G401.6 (cell line): ENCODE data around the gene ZC3H14.

ENCODE experiments used
- FAIRE-seq: peaks from 2 replicates; lab custom pipeline; 2012; peaks lifted over from hg19 to GRCh38; lab: Jason Lieb, UNC

The ZC3H14 gene

DNA sequence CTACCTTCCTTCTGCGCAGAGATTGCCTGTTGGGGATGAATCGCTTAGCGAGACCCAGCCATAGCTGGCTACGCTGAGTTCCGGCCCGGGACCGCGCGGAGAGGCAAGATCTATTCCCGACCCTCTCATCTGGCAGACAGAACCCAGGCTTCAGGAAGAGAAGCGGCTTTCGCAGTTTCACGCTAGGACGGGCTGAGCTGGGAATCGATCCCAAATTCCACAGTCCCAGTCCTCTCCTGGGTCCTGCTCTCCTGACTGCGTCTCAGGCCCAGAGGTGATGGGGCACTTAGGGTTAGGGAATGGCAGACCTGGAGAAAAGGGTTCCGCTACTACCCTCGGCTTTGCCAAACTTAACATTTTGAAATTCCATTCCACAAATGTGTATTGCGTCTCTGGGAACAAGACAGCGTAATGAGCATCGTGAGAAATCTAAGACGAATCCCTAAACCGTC is 10.8 kb upstream of the ZC3H14 start:
- no peak for FAIRE-seq

DNA sequence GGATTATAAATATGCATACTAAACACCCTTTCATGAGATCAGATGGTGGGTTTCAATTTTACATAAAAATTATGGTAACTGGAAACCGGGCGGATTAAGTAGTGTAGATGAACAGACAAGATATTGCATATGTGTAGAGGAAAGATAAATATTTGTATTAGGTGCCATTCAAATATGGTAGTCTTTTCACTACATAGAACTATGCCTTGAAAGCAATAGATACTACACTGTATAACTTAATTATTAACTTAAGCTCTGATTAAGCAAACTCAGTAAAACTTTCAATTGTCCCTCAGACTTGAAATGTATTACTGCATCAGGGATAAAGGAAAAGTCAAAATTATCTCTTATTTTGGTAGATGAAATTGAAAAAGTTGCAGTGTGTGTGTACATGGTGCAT is 10.0 kb upstream of the ZC3H14 start:
- FAIRE-seq = no peak

DNA sequence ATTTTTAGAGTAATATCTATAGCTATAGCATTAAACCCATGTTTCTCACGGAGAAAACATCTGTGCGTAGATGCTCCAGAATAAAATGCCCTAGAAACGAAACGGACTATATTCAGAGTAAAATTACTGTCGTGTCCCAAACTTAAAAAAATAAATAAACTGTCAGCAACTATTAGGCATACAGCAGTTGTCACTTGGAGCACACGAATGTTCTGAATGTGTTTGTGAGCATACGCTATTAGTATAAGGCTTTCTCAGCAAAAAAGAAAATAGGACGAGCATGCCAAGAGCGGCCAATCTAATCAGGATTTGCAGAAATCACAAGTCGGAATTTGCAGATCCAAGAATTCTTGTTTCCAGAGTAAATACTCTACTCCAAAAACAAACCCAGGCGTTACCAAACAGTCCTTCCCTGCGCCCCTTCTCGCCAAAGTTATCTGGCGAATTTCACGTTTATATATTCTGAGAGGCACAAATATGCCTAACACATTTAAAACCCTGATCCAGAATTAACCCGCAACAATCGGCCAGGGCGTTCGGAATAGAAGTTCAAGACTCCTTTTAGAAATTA is 8.9 kb upstream of the ZC3H14 start:
- FAIRE-seq = no peak

DNA sequence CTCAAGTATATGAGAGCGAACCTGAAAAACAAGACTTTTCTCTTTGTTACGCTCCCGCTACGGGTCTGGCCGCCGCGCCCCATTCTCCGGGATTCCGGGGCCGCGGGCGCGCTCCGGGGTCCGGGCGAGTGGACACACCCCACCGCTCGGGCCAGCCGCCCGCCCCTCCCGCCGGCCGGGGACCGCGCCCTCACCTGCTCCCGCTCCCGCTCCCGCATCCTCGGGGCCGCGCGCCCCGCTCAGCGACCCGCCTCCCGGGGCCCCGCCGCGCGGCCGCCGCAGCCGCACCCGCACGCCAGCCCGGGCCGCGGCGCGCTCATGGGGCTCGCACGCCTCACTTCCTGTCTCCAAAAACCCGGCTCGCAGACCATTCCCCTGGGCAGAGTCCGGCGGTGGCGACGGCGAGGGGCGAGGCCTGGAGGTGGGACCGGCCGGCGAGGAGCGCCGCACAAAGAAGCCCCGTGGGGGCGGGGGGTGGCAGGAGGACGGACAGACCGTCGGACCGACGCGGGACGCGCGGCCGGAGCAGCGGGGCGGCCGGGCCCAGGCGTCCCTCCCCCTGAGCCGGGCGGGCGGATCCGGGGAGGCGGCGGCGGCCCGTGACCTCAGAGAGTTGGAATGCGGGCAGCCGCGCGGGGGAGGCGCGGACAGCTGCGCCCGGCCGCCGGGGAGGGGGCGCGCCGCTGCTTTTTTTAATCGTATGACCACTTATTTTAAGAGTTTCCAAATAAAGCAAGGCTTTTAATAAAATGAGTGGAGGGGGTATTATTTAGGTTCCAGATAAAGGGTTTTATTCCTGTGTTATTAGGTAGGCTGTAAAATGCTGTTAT is 8.2 kb upstream of the ZC3H14 start, which contains the start of gene PTPN21:
Gene PTPN21 (minus strand): TSS at position 551 of the 830 bp plus-strand sequence. CDS start 4,590 bp downstream, outside the sequence.
- FAIRE-seq = no peak

DNA sequence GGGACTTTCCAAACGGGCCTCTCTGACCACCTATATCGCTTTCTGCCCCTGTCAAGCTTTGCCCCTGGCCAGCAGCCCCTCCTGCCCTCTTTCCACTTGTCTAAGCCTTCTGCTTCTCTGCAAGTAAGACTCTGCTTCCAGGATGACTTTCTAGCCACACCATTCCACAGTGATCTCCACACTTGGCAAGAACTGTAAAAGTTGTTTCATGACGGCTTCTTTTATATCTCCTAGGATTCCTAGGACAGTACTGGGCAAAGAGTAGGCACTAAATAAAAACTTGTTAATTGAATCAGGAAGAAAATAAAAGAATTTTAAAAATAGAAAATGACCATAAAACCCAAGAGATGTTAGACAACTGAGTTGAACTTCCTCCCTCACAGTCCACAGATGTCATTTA is 6.3 kb upstream of the ZC3H14 start:
- no peak for FAIRE-seq

DNA sequence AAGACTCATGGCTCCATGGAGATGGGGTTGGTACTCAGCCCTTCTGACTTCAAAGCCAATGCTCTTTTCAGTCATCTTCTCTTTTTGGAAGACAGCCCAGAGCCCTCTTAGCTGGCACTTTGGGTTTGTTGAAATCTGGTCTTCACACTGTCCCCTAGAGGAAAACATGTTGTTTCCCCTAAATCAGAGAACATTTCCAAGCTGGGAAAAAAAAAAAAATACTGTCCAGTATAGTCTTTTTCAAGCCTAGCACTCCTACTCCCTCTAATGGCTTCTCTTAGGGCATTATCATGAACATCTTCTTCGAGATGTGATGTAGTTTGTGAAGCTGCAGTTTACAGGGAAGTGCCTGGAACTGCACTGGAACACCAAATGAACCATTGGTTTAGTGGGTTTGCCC is 3.0 kb upstream of the ZC3H14 start:
- peak; percentile 69 for FAIRE-seq

DNA sequence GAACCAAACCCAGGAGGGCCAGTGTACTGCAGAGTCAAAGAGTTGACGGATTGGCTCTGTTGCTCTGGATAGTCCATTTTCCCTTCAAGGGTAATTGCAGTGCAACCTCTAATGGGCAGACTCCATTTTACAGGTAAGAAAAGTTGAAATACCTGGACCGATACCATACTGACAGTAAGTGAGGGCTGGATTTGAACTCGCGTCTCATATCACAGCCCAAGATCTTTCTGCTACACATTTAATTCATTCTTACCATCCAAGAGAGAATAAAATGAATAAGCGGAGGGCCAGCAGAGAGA is 356 bp upstream of the ZC3H14 start:
- FAIRE-seq = no peak

DNA sequence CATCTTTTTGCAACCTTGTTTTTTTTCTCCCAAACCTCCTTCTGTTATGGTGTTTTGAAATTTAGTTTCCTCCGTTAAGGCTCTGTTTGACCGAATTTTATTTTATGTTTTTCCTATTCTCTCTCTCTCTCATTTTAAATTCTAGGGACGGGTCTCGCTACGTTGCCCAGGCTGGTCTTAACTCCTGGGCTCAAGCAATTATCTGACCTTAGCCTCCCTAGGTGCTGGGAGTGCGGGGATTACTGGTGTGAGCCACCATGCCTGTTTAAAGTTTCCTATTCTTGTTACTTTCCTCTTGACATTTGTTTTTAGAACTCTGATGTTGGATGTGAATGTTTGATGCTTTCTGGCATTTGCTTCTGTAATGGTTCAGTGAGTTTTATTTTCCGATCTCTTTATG is 1.0 kb downstream of the ZC3H14 start:
- FAIRE-seq = no peak

DNA sequence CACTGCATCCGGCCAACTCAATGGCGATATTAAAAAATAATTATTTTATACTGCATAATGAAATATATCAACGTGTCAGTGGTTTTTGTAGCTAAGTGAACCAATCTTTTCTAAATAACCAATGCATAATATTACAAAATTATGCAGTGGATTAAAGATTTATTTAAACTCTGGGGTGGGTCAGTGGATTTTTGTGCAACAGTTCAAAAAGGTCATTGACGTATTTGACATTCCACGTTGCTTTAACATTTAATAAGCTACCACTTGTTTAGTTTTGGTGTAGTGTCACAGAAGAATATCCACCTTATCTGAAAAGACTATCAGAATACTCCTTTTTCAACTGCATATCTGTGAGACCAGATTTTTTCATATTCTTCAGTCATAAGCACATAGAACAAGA is 2.6 kb downstream of the ZC3H14 start:
- no peak for FAIRE-seq

DNA sequence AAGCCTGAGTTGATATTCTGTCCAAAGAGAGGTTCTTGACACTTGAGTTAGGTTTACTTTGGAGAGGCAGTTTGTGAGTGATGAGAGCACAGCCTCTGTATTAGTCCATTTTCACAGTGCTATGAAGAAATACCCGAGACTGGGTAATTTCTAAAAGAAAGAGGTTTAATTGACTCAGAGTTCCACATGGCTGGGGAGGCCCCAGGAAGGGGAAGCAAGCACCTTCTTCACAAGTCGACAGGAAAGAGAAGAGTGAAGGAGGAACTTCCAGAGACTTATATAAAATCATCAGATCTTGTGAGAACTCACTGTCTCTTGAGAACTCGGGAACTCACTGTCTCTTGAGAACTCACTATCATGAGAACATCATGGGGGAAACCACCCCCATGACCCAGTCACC is 5.4 kb downstream of the ZC3H14 start:
- no peak for FAIRE-seq

DNA sequence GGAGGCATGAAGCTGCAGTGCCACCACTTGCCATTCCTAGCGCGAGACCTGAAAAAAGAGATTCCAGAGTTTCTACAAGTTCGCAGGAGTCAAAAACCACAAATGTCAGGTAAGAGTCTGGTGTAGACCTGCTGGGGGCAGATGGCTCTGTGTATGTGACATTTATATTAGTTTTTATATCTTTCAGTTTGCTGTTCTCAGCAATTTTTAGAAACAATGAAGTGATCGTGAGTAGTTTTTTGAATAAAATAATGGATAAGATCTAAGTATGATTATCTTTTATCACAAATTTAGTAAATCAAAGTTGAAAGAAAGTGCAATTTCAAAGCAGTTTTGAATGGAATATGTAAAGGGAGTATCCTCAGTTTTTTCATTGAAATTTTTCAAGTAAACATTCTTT is 9.3 kb downstream of the ZC3H14 start:
- no peak for FAIRE-seq

DNA sequence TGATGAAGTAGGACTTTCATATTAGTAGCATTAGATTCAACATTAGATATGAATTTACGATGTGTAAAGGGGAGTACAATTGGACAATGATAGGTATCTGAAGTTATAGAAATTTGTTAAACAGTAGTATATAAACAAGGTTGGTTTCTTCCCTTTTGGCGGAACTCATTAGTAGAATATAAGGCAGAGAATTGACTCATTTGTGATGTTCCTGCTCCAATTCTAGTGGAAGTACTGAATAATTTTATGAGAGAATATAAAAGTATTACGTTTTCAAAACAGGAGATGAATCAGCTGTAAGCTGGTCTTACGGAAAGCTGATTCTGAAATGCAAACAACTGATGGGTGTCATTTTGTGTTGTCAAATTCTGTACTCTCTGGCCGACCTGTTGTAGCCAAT is 13.4 kb downstream of the ZC3H14 start:
- no peak for FAIRE-seq

DNA sequence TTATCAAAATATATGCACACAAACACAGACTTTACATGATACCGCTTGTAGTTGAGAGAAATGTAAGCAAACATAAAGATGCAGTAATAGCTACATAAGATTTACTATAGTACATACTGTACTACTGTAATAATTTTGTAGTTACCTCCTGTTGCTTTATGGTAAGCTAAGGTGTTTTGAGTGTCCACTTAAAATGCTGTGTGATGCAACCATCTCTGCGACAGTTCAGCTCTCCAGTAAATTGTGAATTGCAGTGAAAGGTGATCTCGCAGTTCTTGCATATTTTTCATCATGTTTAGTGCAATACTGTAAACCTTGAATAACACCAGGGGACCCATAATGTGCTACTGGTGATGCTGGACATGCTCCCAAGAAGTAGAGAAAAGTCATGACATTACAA is 21.6 kb downstream of the ZC3H14 start:
- FAIRE-seq = no peak

DNA sequence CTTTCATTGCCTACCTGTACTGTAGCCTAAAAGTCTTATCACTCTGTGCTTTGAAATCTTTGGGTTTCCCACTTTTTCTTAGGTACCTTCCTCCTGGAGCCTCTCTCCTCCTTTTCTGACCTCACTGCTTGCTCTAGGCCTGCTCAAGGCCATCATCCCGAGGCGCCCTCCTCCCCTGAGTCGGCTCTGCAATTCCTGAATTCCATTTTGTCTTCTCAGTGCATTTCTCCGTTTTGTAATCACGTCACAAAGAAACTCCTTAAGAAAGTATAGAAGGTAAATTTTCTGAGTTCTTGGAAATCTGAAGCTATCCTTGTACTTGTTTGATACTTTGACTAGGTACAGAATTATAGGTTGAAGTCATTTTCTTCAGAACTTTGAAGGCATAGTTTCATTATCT is 25.2 kb downstream of the ZC3H14 start:
- FAIRE-seq = no peak

DNA sequence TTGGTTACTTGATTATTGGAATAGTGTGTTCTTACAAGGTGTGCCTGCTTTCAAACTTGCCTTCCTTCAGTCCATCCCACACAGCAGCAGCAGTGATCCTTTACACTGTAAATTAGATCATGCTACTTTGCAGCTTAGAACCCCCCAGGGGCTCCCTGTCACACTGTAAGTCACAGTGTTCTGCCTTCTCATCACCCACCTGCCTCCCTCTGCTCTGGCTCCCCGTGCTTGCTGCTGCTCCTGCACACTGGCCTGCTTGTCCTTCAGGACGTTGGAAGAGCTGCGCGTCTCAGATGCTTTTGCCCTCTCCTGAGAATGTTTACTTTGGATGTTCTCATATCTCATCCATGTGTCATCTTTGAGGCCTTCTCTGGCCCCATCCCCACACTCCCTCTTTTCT is 27.3 kb downstream of the ZC3H14 start:
- FAIRE-seq = no peak

DNA sequence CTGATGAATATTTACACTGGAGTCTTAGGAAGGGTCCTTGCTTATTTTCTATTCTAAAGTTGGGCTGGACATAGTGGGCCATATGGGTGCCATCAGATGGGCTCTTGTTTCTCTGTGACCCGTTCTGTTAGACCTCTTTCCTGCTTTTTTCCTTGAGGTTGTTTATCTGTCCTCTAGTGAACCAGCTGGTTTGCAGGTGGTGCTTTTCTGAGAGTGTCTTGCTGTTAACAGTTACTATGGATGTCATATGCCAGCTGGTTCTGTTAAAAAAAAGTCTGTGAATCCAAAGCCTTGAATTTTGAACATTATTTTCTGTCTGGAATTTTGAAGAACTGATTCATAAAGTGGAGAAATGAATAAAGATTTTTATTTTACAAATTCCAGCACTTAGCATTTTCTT is 29.2 kb downstream of the ZC3H14 start:
- no peak for FAIRE-seq

DNA sequence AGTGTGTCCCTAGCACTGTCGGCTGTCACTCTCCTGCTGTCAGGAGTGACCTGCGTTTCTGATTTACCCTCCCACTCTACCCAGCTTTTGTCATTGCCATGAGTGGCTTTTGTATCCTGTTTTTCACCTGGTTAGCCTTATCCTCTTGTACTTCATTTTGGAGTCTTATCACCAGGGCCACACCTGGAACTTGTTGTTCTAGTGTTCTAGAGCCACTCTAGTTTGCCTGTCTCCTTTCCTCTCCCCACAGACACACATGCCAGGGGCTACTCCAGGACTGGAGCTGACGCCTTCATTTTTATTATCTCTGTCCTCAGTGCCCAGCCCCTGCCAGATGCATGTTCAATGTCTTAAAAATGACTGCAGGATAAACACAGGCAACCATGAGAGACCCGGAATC is 34.2 kb downstream of the ZC3H14 start:
- FAIRE-seq = no peak

DNA sequence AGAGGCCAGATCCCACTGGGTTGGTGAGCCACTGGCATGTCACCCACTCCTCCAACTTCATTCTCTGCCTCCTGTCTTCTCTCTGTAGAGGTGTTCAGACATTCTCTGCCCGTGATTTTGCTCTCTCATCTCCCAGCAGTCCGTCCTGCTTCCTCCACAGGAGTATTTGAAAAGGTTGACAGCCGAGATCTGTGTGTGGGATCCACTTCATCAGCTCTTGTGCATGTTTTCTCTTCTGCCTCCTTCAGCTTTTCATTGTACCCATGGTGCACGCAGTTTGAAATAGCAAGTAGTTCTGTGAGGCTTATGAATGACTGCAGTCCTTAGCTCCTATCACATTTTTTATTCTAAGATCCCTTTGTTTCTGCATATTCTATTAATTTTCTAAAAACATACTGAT is 34.8 kb downstream of the ZC3H14 start:
- FAIRE-seq = no peak

DNA sequence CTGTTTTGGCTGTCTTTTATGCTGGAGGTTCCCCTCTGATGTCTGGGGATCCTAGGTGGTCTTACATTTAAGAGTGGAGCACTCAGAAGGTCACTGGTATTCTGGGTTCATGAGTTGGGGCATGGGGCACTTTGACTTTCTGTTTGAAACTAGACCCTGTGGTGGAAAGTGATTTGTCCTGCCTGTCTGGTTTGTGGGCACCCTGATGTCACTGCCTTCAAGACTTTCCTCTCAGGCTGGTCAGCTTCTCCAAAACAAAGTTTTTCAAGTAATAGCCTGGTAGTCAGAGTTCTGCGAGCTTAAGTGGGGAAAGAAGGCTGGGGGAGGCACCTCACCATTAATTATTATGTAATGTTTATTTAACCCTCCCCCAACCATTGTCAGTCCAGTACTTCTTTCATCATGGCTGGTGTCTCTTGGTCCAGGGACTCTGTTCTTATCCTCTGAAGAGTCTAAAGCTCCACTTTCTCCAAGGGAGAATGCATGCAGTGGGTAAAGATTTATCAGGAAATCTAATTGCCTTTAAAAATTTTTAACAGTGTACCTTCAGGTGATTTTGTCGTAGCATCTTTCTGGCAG is 35.3 kb downstream of the ZC3H14 start:
- no peak for FAIRE-seq

DNA sequence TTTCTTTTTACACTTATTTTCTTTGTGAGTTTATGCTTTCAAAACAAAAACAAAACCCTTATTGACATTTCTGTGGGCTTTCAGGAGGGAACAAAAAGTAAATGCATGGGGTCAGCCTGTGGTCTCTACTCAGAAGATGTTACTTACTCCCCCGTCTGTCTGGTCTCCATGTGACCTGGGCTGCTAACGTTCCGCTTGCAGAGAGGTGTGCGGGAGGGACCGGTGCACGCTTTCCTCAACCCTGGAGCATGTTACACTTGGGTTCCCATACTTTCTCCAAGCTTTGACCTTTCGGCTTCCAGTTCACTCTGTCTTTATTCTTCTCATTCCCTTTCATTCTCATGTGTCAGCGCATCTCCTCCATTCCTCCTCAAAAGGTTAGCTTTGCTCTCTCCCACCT is 36.5 kb downstream of the ZC3H14 start:
- no peak for FAIRE-seq

DNA sequence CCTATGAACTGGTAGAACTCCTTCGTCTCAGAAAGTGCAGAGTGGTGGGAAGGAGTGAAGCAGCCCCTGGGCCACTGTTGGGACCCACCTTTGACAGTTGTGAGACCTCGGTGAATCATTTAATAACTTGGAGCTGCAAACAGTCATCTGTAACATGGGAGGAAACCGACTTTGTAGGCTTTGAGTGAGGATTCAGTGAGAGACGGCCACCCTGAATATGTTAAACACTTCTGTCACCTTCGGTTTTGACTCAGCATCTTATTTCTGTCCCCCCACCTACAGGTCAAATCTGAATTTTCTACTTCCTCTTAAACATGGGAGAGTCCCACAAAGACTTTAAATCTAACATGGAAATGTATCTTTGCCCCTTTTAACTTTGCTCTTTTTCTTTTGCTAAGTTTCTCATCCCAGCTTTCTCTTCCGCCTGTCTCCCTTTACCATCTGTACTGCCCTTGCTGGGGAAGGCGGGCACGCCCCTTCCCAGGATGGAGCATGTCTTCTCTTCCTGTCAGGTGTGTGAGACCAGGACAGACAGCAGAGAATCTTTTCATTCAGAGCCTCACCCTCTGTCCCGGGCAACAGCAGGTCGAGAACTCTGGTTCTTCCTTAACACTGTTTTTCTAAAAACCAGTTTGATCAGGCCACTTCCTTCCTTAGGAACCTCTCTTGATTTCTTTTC is 37.1 kb downstream of the ZC3H14 start:
- no peak for FAIRE-seq

DNA sequence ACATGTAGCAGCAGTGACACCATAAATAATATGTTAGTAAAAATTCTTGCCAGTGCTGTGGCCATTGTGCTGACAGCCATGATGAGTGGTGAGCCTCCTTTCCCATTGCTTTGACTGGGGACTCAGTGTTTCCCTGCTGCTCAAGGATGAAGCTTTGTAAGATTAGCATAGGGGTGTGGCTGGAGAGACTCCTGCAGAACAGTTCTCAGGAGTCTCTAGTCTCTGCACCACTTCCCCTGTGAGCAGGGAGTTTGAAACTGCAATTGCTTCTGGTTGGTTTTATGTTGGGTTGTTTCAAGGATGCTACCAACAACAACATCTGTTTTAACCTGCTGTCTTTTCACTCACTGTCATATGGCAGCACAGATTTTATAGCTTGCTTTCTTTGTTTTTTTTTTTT is 41.4 kb downstream of the ZC3H14 start:
- FAIRE-seq = no peak

DNA sequence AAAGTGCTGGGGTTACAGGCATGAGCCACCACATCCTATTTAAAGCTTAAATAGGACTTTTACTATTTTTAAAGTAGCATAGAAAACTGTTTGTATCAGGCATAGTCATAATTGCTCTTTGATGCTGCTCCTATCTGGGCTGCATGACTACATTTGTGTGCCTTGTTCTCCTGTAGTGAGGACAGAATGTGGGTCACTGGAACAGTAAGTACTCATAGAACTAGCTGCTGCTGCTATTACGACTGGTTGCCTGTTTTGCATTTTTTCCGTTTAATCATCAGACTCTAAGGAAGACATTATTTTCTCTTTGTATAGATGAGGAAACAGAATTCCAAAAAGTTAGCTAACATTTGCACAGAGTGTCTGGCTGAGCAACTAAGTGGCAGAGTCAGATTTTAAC is 42.8 kb downstream of the ZC3H14 start:
- no peak for FAIRE-seq
